PC-3 (cell line): ENCODE results near the gene RAB40C. TPM values are rescaled to one million over a fixed set of nuclear protein-coding genes. Genes with fewer than 3 reads are reported as not detected.

Experiments used
- ATAC-seq: fragments of 200-7000 bp; cut with Tn5 transposase; 2 replicates; pipeline ENCODE4 v1.9.1; 2020; ENCODE audit warnings: mild to moderate bottlenecking, moderate library complexity
- BruUV-seq: library from RNA; stranded (reverse); fragments of 400-500 nt; replicated peaks from 2 replicates; lab custom pipeline; 2021; lab: Mats Ljungman, UMichigan
- CTCF ChIA-PET: fragments of 300-600 bp; sonication (Branson Sonifier 250); formaldehyde crosslinking; loops from one replicate; lab custom pipeline; 2022; ENCODE audit warnings: antibody characterized with exemption; lab: Charles Lee
- POLR2A ChIA-PET: fragments of 300-600 bp; sonication (Branson Sonifier 250); formaldehyde crosslinking; loops from one replicate; lab custom pipeline; 2022; ENCODE audit warnings: antibody characterized with exemption; ENCODE audit not compliant: unreplicated experiment; lab: Charles Lee
- DNase-seq: peaks from one replicate; pipeline ENCODE4 v3.0.0-alpha.2; 2015
- H2AFZ ChIP-seq: fragments of 300-600 bp; sonication (generic); 2 replicates; pipeline ENCODE4 v1.6.0; 2016; ENCODE audit warnings: antibody characterized with exemption, low read length
- H3F3A ChIP-seq: fragments of 300-600 bp; sonication (generic); one replicate; pipeline ENCODE4 v1.6.0; 2017; ENCODE audit warnings: antibody characterized with exemption, low read length, control low read depth, mild to moderate bottlenecking; ENCODE audit not compliant: unreplicated experiment
- H3K27ac ChIP-seq: fragments of 300-600 bp; sonication (generic); 2 replicates; pipeline ENCODE4 v1.5.1; 2016; ENCODE audit warnings: mild to moderate bottlenecking, low read length
- H3K27me3 ChIP-seq: fragments of 300-600 bp; sonication (generic); 2 replicates; pipeline ENCODE4 v1.6.1; 2016; ENCODE audit warnings: low read length, mixed read lengths
- H3K36me3 ChIP-seq: fragments of 300-600 bp; sonication (generic); 2 replicates; pipeline ENCODE4 v1.6.1; 2016; ENCODE audit warnings: low read depth, mixed run types, low read length, mixed read lengths
- H3K4me1 ChIP-seq: fragments of 300-600 bp; sonication (generic); 2 replicates; pipeline ENCODE4 v1.5.1; 2016; ENCODE audit warnings: low read length; ENCODE audit not compliant: insufficient read depth
- H3K4me2 ChIP-seq: fragments of 300-600 bp; sonication (generic); 2 replicates; pipeline ENCODE4 v1.6.0; 2016; ENCODE audit warnings: low read length
- H3K4me3 ChIP-seq: fragments of 300-600 bp; sonication (generic); 2 replicates; pipeline ENCODE4 v1.5.1; 2016; ENCODE audit warnings: mild to moderate bottlenecking, low read length, mixed read lengths
- H3K79me2 ChIP-seq: fragments of 300-600 bp; sonication (generic); 2 replicates; pipeline ENCODE4 v1.6.1; 2017; ENCODE audit warnings: low read length, mixed read lengths
- H3K9ac ChIP-seq: fragments of 300-600 bp; sonication (generic); 2 replicates; pipeline ENCODE4 v1.6.0; 2016; ENCODE audit warnings: mild to moderate bottlenecking, low read length
- H3K9me2 ChIP-seq: fragments of 300-600 bp; sonication (generic); replicated peaks from 2 replicates; pipeline ENCODE4 v1.6.1; 2016; ENCODE audit warnings: mixed run types, low read length, mixed read lengths
- H3K9me3 ChIP-seq: fragments of 300-600 bp; sonication (generic); 2 replicates; pipeline ENCODE4 v1.6.1; 2016; ENCODE audit warnings: low read length, mixed read lengths
- H4K20me1 ChIP-seq: fragments of 300-600 bp; sonication (generic); 2 replicates; pipeline ENCODE4 v1.6.1; 2016; ENCODE audit warnings: low read length, mixed read lengths
- CTCF ChIP-seq: fragments of 300-600 bp; sonication (generic); conservative IDR thresholded peaks from 2 replicates; pipeline ENCODE4 v1.5.1; 2017; ENCODE audit warnings: antibody characterized with exemption, low read depth, mild to moderate bottlenecking, low read length
- EZH2 ChIP-seq: fragments of 300-600 bp; sonication (generic); IDR thresholded peaks from one replicate; pipeline ENCODE4 v1.6.1; 2017; ENCODE audit warnings: antibody characterized with exemption, mild to moderate bottlenecking, low read length; ENCODE audit not compliant: unreplicated experiment
- EZH2phosphoT487 ChIP-seq: fragments of 300-600 bp; sonication (generic); IDR thresholded peaks from 2 replicates; pipeline ENCODE4 v1.6.1; 2018; ENCODE audit warnings: mild to moderate bottlenecking, antibody characterized with exemption, low read length, borderline replicate concordance
- intact Hi-C: fragments of 100-400 bp; cut with micrococcal nuclease; formaldehyde crosslinking; loops from 2 replicates; pipeline ENCODE4 v1.9.0; 2023
- total RNA-seq: library from RNA; depleted of rRNA; stranded (reverse); fragments of >200 nt; gene quantifications from 2 replicates; pipeline ENCODE4 v1.2.3, GENCODE V29; 2014

Gene RAB40C
- total RNA-seq, 1 experiment from 2014 or later, result 19.5 TPM

GRCh38 chr16:551210-551609 lies 38.7 kb upstream of the RAB40C start:
- Histone ChIP-seq H3K4me2 (no peak overlapping the region), H3K4me1 (no peaks in the 10 kb centered on the region), H3K27me3 (no peaks in the 10 kb centered on the region), H3K9ac (no peak overlapping the region), H3K36me3 (no peaks in the 10 kb centered on the region), H4K20me1 (no peaks in the 10 kb centered on the region), H3F3A (no peaks in the 10 kb centered on the region), H3K79me2 (no peaks in the 10 kb centered on the region), H3K9me2 (no peaks in the 10 kb centered on the region), H3K27ac (no peak overlapping the region), H2AFZ (no peak overlapping the region), H3K4me3 (no peak overlapping the region), H3K9me3 (no peaks in the 10 kb centered on the region)
- DNase-seq (no peak), ATAC-seq (no peak)
- TF ChIP-seq CTCF (no peak), EZH2 (no peak), EZH2phosphoT487 (no peak)
- intact Hi-C loops, result no loop called here
- ChIA-PET POLR2A (no interaction called here), CTCF (no interaction called here)
- no TSS peak for BruUV-seq

DNA sequence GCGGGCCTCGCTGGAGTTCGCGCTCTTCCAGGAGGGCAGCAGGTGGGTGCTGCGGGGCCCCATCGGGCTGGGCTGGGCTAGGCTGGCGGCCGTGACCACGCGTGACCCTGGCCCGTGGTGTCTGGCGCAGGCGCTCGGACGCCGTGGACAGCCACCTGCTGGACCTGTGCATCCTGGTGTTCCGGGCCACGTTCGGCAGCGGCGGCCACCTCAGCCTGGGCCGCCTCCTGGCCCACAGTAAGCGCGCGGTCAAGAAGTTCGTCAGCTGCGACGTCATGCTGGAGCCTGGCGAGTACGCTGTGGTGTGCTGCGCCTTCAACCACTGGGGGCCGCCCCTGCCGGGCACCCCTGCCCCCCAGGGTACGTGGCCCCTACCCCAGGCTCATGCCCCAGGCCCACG lies 37.7 kb upstream of the RAB40C start:
- H3K27me3 ChIP-seq, result no peaks in the 10 kb centered on the region
- no peak overlapping the region for H3K27ac ChIP-seq
- H3K79me2 ChIP-seq, result no peaks in the 10 kb centered on the region
- no peak overlapping the region for H3K4me2 ChIP-seq
- no peaks in the 10 kb centered on the region for H3K4me1 ChIP-seq
- H4K20me1 ChIP-seq, result no peaks in the 10 kb centered on the region
- no peak overlapping the region for H3K9ac ChIP-seq
- no peaks in the 10 kb centered on the region for H3K36me3 ChIP-seq
- POLR2A ChIA-PET, result no interaction called here
- H3K4me3 ChIP-seq, result no peak overlapping the region
- TF ChIP-seq CTCF (no peak), EZH2phosphoT487 (no peak), EZH2 (no peak)
- intact Hi-C loops, result no loop called here
- H3K9me3 ChIP-seq, result no peaks in the 10 kb centered on the region
- no peak for DNase-seq
- CTCF ChIA-PET, result no interaction called here
- H3K9me2 ChIP-seq, result no peaks in the 10 kb centered on the region
- no peak for ATAC-seq
- H2AFZ ChIP-seq, result no peak overlapping the region
- no peaks in the 10 kb centered on the region for H3F3A ChIP-seq
- BruUV-seq, result no TSS peak

- no peak overlapping the region for H3K9ac ChIP-seq
- H3K4me3 ChIP-seq, result no peak overlapping the region
- H3K4me2 ChIP-seq, result no peak overlapping the region
- TF ChIP-seq EZH2phosphoT487 (no peak), CTCF (no peak), EZH2 (no peak)
- ATAC-seq (no peak), DNase-seq (no peak)
- ChIA-PET POLR2A (no interaction called here), CTCF (interaction anchor here (0.6 kb wide), 1 partner anchor 9 kb away, joined by 5 read pairs; no protein-coding TSS in a partner anchor)
- no peaks in the 10 kb centered on the region for H3K27me3 ChIP-seq
- no TSS peak for BruUV-seq
- H3F3A ChIP-seq, result no peaks in the 10 kb centered on the region
- H3K9me2 ChIP-seq, result no peaks in the 10 kb centered on the region
- H3K36me3 ChIP-seq, result no peaks in the 10 kb centered on the region
- H3K27ac ChIP-seq, result no peak overlapping the region
- H2AFZ ChIP-seq, result no peak overlapping the region
- H3K9me3 ChIP-seq, result no peaks in the 10 kb centered on the region
- H4K20me1 ChIP-seq, result no peaks in the 10 kb centered on the region
- no peaks in the 10 kb centered on the region for H3K79me2 ChIP-seq
- H3K4me1 ChIP-seq, result no peaks in the 10 kb centered on the region
- intact Hi-C loops, result no loop called here
Observed at GRCh38 chr16:553601-554296, 36.1 kb upstream of the RAB40C start.
